CD14-positive monocyte (primary cell): Measurements from ENCODE around the gene GTF3C5. TPM values are rescaled to one million over a fixed set of nuclear protein-coding genes. Genes with fewer than 3 reads are reported as not detected.
A peak's percentile ranks its signal among the peaks of the same experiment; 100 is the strongest.

Experiments used
- DNase-seq, 3 donors: peaks; one replicate each; pipeline ENCODE4 v3.0.0-alpha.2; 2011 to 2022
- H2AFZ ChIP-seq: 2 replicates; pipeline ENCODE4 v1.6.0; 2012; ENCODE audit warnings: mild to moderate bottlenecking, low read depth, low read length, inconsistent platforms; ENCODE audit not compliant: insufficient read depth, poor library complexity, severe bottlenecking
- H3K27ac ChIP-seq, 2 donors: 1 replicate in 1 of 2; 2 replicates in 1 of 2; pipeline ENCODE4 v1.5.1; 2012 to 2013; ENCODE audit warnings: low read length in 2 of 2, control low read depth in 1 of 2, inconsistent platforms in 1 of 2, low read depth in 1 of 2, mild to moderate bottlenecking in 1 of 2
- H3K27me3 ChIP-seq, 2 donors: one replicate each; pipeline versions ENCODE4 v1.6.0 to v1.6.1; 2011 to 2013; ENCODE audit warnings: low read length in 2 of 2; ENCODE audit not compliant: control insufficient read depth in 2 of 2, insufficient read depth in 2 of 2
- H3K36me3 ChIP-seq, 2 donors: replicated peaks in 1 of 2; 1 replicate in 1 of 2; 2 replicates in 1 of 2; pipeline versions ENCODE4 v1.5.1 to v1.6.1; 2012 to 2013; ENCODE audit warnings: low read length in 2 of 2, control low read depth in 1 of 2, inconsistent platforms in 1 of 2, mild to moderate bottlenecking in 1 of 2; ENCODE audit not compliant: insufficient read depth in 2 of 2, control insufficient read depth in 1 of 2
- H3K4me1 ChIP-seq, 2 donors: 1 replicate in 1 of 2; 2 replicates in 1 of 2; pipeline versions ENCODE4 v1.5.1 to v1.6.1; 2012 to 2013; ENCODE audit warnings: low read length in 2 of 2, control low read depth in 1 of 2, inconsistent platforms in 1 of 2, mild to moderate bottlenecking in 1 of 2, moderate library complexity in 1 of 2; ENCODE audit not compliant: insufficient read depth in 2 of 2, control insufficient read depth in 1 of 2
- H3K4me2 ChIP-seq: replicated peaks from 2 replicates; pipeline ENCODE3; 2012; ENCODE audit warnings: low read length, moderate library complexity, mild to moderate bottlenecking; ENCODE audit not compliant: poor library complexity, severe bottlenecking; ENCODE audit errors: extremely low read depth
- H3K4me3 ChIP-seq, 3 experiments: fragments of 200-600 bp in 1 of 3; sonication (generic) in 1 of 3; replicated peaks in 1 of 3; 1 replicate in 2 of 3; 2 replicates in 1 of 3; pipeline ENCODE4 v1.5.1; 2011 to 2013; ENCODE audit warnings: low read length in 3 of 3, mild to moderate bottlenecking in 3 of 3, control low read depth in 2 of 3, low read depth in 2 of 3, inconsistent platforms in 1 of 3, moderate library complexity in 1 of 3
- H3K79me2 ChIP-seq: 2 replicates; pipeline ENCODE4 v1.6.0; 2012; ENCODE audit warnings: mild to moderate bottlenecking, control low read depth, inconsistent platforms, low read length, moderate library complexity; ENCODE audit not compliant: insufficient read depth
- H3K9ac ChIP-seq: 2 replicates; pipeline ENCODE4 v1.6.0; 2017; ENCODE audit warnings: low read length, mild to moderate bottlenecking; ENCODE audit not compliant: insufficient read depth, poor library complexity, severe bottlenecking
- H3K9me3 ChIP-seq, 2 donors: replicated peaks in 1 of 2; 1 replicate in 1 of 2; 2 replicates in 1 of 2; pipeline versions ENCODE4 v1.5.1 to v1.6.1; 2012 to 2013; ENCODE audit warnings: low read length in 2 of 2, control low read depth in 1 of 2; ENCODE audit not compliant: control insufficient read depth in 1 of 2, insufficient read depth in 1 of 2
- H4K20me1 ChIP-seq: 2 replicates; pipeline ENCODE4 v1.6.0; 2012; ENCODE audit warnings: mild to moderate bottlenecking, low read length, control low read depth, moderate library complexity; ENCODE audit not compliant: insufficient read depth
- H3K27ac Mint-ChIP-seq, 7 donors: one replicate each; pipeline ENCODE4 v1.8.0; 2020; ENCODE audit warnings: mild to moderate bottlenecking in 7 of 7, mixed read lengths in 7 of 7, moderate library complexity in 6 of 7, inconsistent platforms in 2 of 7
- H3K27me3 Mint-ChIP-seq, 3 donors: one replicate each; pipeline ENCODE4 v1.8.0; 2021 to 2022; ENCODE audit warnings: low read depth in 3 of 3, mild to moderate bottlenecking in 3 of 3, mixed read lengths in 3 of 3, moderate library complexity in 3 of 3, inconsistent platforms in 1 of 3
- H3K36me3 Mint-ChIP-seq, 2 donors: one replicate each; pipeline ENCODE4 v1.8.0; 2020; ENCODE audit warnings: mixed read lengths in 2 of 2, inconsistent platforms in 1 of 2, mild to moderate bottlenecking in 1 of 2
- H3K4me1 Mint-ChIP-seq: one replicate; pipeline ENCODE4 v1.8.0; 2020; ENCODE audit warnings: mild to moderate bottlenecking, mixed read lengths
- H3K4me3 Mint-ChIP-seq, 2 donors: one replicate each; pipeline ENCODE4 v1.8.0; 2020; ENCODE audit warnings: mild to moderate bottlenecking in 2 of 2, mixed read lengths in 2 of 2, moderate library complexity in 1 of 2
- H3K9me3 Mint-ChIP-seq, 7 donors: one replicate each; pipeline ENCODE4 v1.8.0; 2020 to 2022; ENCODE audit warnings: mixed read lengths in 7 of 7, mild to moderate bottlenecking in 6 of 7, moderate library complexity in 6 of 7, inconsistent platforms in 2 of 7
- WGBS: methylation state at CpG from one replicate; pipeline ENCODE4 v1.1.5; 2013; ENCODE audit warnings: missing lambda C conversion rate; ENCODE audit not compliant: insufficient coverage; 5-methylcytosine and 5-hydroxymethylcytosine counted together
- intact Hi-C, 2 donors: fragments of 100-400 bp; cut with micrococcal nuclease; formaldehyde crosslinking; loops; one replicate each; pipeline versions ENCODE4 v1.15.0 to v1.15.1; 2023
- polyA plus RNA-seq, 3 donors: library from polyadenylated mRNA; depleted of rRNA in 1 of 3; unstranded in 2 of 3; stranded (reverse) in 1 of 3; fragments of 300-500 nt in 2 of 3; fragments of >200 nt in 1 of 3; fragmentation: Illumina TruSeq in 2 of 3; gene quantifications; 1 replicate in 2 of 3; 2 replicates in 1 of 3; pipeline ENCODE4 v1.2.3, GENCODE V29; 2012 to 2021
- TF ChIP-seq, protein P1 (sequence below): fragments of 200-600 bp; IDR thresholded peaks from one replicate; pipeline ENCODE4 v1.8.0; 2022; ENCODE audit warnings: antibody characterized with exemption, mild to moderate bottlenecking

GTF3C5 gene
- polyA plus RNA-seq, 3 donors = 21.3 to 75.6 (median 24.4) TPM

DNA sequence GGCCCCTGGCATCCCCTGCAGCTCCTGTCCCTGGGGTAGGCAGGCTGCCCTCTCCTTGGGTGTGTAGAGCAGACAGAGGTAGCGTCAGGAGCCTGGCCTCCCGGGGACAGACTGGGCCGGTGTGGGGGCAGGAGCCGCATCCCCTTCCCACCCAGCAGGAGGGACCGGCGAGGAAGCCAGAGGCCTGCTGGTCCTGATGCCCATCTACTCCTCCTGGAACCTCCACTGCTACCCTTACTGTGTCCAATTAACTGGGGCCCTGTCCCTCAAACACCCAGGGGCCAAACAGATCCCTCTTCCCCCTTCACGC lies 74.6 kb downstream of the GTF3C5 start:
- Histone ChIP-seq H3K36me3 (peaks cover 72 to 82% of the 10 kb centered on the region in 2 donors), H2AFZ (no peak overlapping the region), H3K27me3 (no peaks in the 10 kb centered on the region), H3K9ac (no peak overlapping the region), H4K20me1 (peaks cover 14% of the 10 kb centered on the region), H3K4me1 (no peaks in the 10 kb centered on the region), H3K79me2 (no peaks in the 10 kb centered on the region), H3K4me3 (no peak overlapping the region), H3K9me3 (no peaks in the 10 kb centered on the region), H3K4me2 (no peak overlapping the region), H3K27ac (no peak overlapping the region)
- peaks cover 0 to 4% (median 0%) of the 10 kb centered on the region in 7 donors for H3K9me3 Mint-ChIP-seq
- peaks cover 0 to 3% (median 0%) of the 10 kb centered on the region in 3 donors for H3K27me3 Mint-ChIP-seq
- peak overlapping the region in 2 of 7 donors; percentile 27 to 66 for H3K27ac Mint-ChIP-seq
- no peak overlapping the region for H3K4me3 Mint-ChIP-seq
- TF ChIP-seq, protein P1, sequence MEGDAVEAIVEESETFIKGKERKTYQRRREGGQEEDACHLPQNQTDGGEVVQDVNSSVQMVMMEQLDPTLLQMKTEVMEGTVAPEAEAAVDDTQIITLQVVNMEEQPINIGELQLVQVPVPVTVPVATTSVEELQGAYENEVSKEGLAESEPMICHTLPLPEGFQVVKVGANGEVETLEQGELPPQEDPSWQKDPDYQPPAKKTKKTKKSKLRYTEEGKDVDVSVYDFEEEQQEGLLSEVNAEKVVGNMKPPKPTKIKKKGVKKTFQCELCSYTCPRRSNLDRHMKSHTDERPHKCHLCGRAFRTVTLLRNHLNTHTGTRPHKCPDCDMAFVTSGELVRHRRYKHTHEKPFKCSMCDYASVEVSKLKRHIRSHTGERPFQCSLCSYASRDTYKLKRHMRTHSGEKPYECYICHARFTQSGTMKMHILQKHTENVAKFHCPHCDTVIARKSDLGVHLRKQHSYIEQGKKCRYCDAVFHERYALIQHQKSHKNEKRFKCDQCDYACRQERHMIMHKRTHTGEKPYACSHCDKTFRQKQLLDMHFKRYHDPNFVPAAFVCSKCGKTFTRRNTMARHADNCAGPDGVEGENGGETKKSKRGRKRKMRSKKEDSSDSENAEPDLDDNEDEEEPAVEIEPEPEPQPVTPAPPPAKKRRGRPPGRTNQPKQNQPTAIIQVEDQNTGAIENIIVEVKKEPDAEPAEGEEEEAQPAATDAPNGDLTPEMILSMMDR = no peak
- peaks cover 73 to 87% of the 10 kb centered on the region in 2 donors for H3K36me3 Mint-ChIP-seq
- 98% methylated on average over 6 of the region's 7 CpGs for WGBS
- H3K4me1 Mint-ChIP-seq = peaks cover 2% of the 10 kb centered on the region
- intact Hi-C loops = no loop called here
- no peak for DNase-seq

DNA sequence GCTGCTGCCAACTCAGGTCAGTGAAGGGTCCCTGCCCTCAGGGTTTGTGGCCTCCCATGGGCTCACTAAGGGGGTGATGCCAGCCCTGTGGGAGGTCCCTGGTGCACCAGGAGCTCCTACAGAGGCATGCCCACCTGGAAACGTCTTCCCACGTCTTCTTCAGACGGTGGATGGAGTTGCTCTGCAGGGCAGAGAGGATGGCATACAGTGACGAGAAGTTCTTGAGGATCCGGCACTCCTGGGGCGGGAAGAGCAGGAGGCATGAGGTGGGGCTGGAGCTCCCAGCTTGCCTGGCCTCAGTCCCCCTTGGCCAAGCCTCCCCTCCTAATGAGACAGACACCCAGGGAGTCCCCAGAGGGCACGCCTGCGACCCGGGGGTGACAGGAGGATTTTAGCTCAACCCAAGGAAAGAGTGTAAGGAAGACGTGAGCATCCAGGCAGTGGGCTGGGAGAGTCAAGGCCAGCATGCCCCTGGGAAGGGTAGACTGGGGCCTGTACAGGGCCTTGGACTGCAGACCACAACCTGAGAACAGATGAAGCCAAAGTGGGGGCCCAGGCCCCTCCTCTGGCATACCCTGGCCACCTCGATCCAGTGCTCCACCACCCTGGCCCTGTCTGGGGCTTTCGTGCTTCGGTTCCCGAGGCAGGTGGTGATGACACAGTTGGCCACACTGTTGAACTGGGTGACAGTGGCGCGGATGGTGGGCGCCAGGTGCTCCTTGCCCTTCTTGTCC lies 75.9 kb downstream of the GTF3C5 start:
- intact Hi-C loops = no loop called here
- Histone ChIP-seq H3K4me3 (no peak overlapping the region), H3K4me1 (peaks cover under 1 to 2% of the 10 kb centered on the region in 2 donors), H3K27ac (no peak overlapping the region), H3K36me3 (peaks cover 60 to 74% of the 10 kb centered on the region in 2 donors), H4K20me1 (peaks cover 14% of the 10 kb centered on the region), H3K79me2 (no peaks in the 10 kb centered on the region), H3K9ac (no peak overlapping the region), H2AFZ (no peak overlapping the region), H3K9me3 (no peaks in the 10 kb centered on the region), H3K4me2 (no peak overlapping the region), H3K27me3 (no peaks in the 10 kb centered on the region)
- H3K4me3 Mint-ChIP-seq = no peak overlapping the region
- H3K27ac Mint-ChIP-seq = peak overlapping the region in 4 of 7 donors; percentile 11 to 55 (median 32)
- H3K27me3 Mint-ChIP-seq = peaks cover 3 to 6% (median 3%) of the 10 kb centered on the region in 3 donors
- H3K4me1 Mint-ChIP-seq = peaks cover 5% of the 10 kb centered on the region
- no peak for DNase-seq
- H3K36me3 Mint-ChIP-seq = peaks cover 70 to 87% of the 10 kb centered on the region in 2 donors
- H3K9me3 Mint-ChIP-seq = peaks cover 0 to 4% (median 0%) of the 10 kb centered on the region in 7 donors
- WGBS = 88% methylated on average over 11 of the region's 17 CpGs
- TF ChIP-seq, protein P1 = no peak
